Right atrium auricular region (tissue), 2 donors: ENCODE data around the gene COX17. TPM values are rescaled to one million over a fixed set of nuclear protein-coding genes. Genes with fewer than 3 reads are reported as not detected.

Experiments used
- DNase-seq: peaks from one replicate; pipeline ENCODE4 v3.0.0-alpha.2; 2019; ENCODE audit warnings: low spot score
- H3K27ac ChIP-seq, 2 donors: fragments of 200-600 bp; sonication (generic); 1 replicate in 1 of 2; 2 replicates in 1 of 2; pipeline ENCODE4 v1.5.1; 2016 to 2019
- H3K27me3 ChIP-seq, 2 donors: fragments of 200-600 bp; sonication (generic); one replicate each; pipeline versions ENCODE4 v1.5.1 to v1.6.0; 2017 to 2019
- H3K36me3 ChIP-seq: fragments of 200-600 bp; sonication (generic); one replicate; pipeline ENCODE4 v1.5.1; 2016
- H3K4me1 ChIP-seq, 2 donors: fragments of 200-600 bp; sonication (generic); one replicate each; pipeline versions ENCODE4 v1.5.1 to v1.6.0; 2017 to 2019
- H3K4me3 ChIP-seq, 2 donors: fragments of 200-600 bp; sonication (generic); 1 replicate in 1 of 2; 2 replicates in 1 of 2; pipeline ENCODE4 v1.5.1; 2017 to 2019; ENCODE audit warnings: mild to moderate bottlenecking in 1 of 2, moderate library complexity in 1 of 2
- H3K9me3 ChIP-seq, 2 donors: fragments of 200-600 bp; sonication (generic); one replicate each; pipeline ENCODE4 v1.5.1; 2019
- CTCF ChIP-seq, 2 donors: fragments of 200-600 bp; sonication (generic); IDR thresholded peaks; one replicate each; pipeline ENCODE4 v1.5.1; 2019; ENCODE audit warnings: antibody characterized with exemption in 2 of 2
- total RNA-seq, 2 donors: library from RNA; depleted of rRNA; stranded (reverse); fragments of >200 nt; gene quantifications; one replicate each; pipeline ENCODE4 v1.1.0, GENCODE V29; 2016

The COX17 gene
- total RNA-seq, 2 donors from 2014 or later, result 75.8 to 93.9 TPM

GRCh38 chr3:119628816-119629445 is 48.3 kb downstream of the COX17 start:
- no peak for DNase-seq
- no peaks in the 10 kb centered on the region for H3K27me3 ChIP-seq
- peaks cover 0 to 57% of the 10 kb centered on the region in 2 donors for H3K4me1 ChIP-seq
- H3K36me3 ChIP-seq, result no peaks in the 10 kb centered on the region
- no peak for TF ChIP-seq CTCF (IDR thresholded peaks at IDR 0.05)
- peak overlapping the region; percentile 3 to 63 for H3K27ac ChIP-seq
- H3K9me3 ChIP-seq, result no peaks in the 10 kb centered on the region
- H3K4me3 ChIP-seq, result no peak overlapping the region

GRCh38 chr3:119628390-119628789 is 48.8 kb downstream of the COX17 start:
- Histone ChIP-seq H3K27ac (peak overlapping the region in 1 of 2 donors; percentile 63), H3K36me3 (no peaks in the 10 kb centered on the region), H3K4me1 (peaks cover 0 to 57% of the 10 kb centered on the region in 2 donors), H3K9me3 (no peaks in the 10 kb centered on the region), H3K27me3 (no peaks in the 10 kb centered on the region), H3K4me3 (no peak overlapping the region)
- no peak for DNase-seq
- no peak for TF ChIP-seq CTCF (IDR thresholded peaks at IDR 0.05)

- TF ChIP-seq CTCF (IDR thresholded peaks at IDR 0.05), result no peak
- Histone ChIP-seq H3K9me3 (no peaks in the 10 kb centered on the region), H3K27ac (peak overlapping the region; percentile 42 to 63), H3K27me3 (no peaks in the 10 kb centered on the region), H3K36me3 (no peaks in the 10 kb centered on the region), H3K4me1 (peaks cover 0 to 55% of the 10 kb centered on the region in 2 donors), H3K4me3 (no peak overlapping the region)
- no peak for DNase-seq
Observed at GRCh38 chr3:119627461-119627860, 49.7 kb downstream of the COX17 start.

GRCh38 chr3:119626196-119626595 is 51.0 kb downstream of the COX17 start:
- H3K27ac ChIP-seq, result peak overlapping the region in 1 of 2 donors; percentile 16
- no peak for DNase-seq
- no peaks in the 10 kb centered on the region for H3K9me3 ChIP-seq
- peaks cover 0 to 50% of the 10 kb centered on the region in 2 donors for H3K4me1 ChIP-seq
- TF ChIP-seq CTCF (IDR thresholded peaks at IDR 0.05), result no peak
- H3K4me3 ChIP-seq, result no peak overlapping the region
- no peaks in the 10 kb centered on the region for H3K27me3 ChIP-seq
- no peaks in the 10 kb centered on the region for H3K36me3 ChIP-seq

GRCh38 chr3:119625451-119626153 is 51.6 kb downstream of the COX17 start:
- Histone ChIP-seq H3K36me3 (no peaks in the 10 kb centered on the region), H3K4me1 (peaks cover 0 to 48% of the 10 kb centered on the region in 2 donors), H3K27ac (peak overlapping the region in 1 of 2 donors; percentile 16), H3K27me3 (no peaks in the 10 kb centered on the region), H3K9me3 (no peaks in the 10 kb centered on the region), H3K4me3 (no peak overlapping the region)
- DNase-seq, result no peak
- TF ChIP-seq CTCF (IDR thresholded peaks at IDR 0.05), result no peak
